CD14-positive monocyte (primary cell): ENCODE results near the gene CPEB2. TPM values are rescaled to one million over a fixed set of nuclear protein-coding genes. Genes with fewer than 3 reads are reported as not detected.

Experiments
- DNase-seq, 3 donors: peaks; one replicate each; pipeline ENCODE4 v3.0.0-alpha.2; 2011 to 2022
- H2AFZ ChIP-seq: 2 replicates; pipeline ENCODE4 v1.6.0; 2012; ENCODE audit warnings: mild to moderate bottlenecking, low read depth, low read length, inconsistent platforms; ENCODE audit not compliant: insufficient read depth, poor library complexity, severe bottlenecking
- H3K27ac ChIP-seq, 2 donors: 1 replicate in 1 of 2; 2 replicates in 1 of 2; pipeline ENCODE4 v1.5.1; 2012 to 2013; ENCODE audit warnings: low read length in 2 of 2, control low read depth in 1 of 2, inconsistent platforms in 1 of 2, low read depth in 1 of 2, mild to moderate bottlenecking in 1 of 2
- H3K27me3 ChIP-seq, 2 donors: one replicate each; pipeline versions ENCODE4 v1.6.0 to v1.6.1; 2011 to 2013; ENCODE audit warnings: low read length in 2 of 2; ENCODE audit not compliant: control insufficient read depth in 2 of 2, insufficient read depth in 2 of 2
- H3K36me3 ChIP-seq, 2 donors: replicated peaks in 1 of 2; 1 replicate in 1 of 2; 2 replicates in 1 of 2; pipeline versions ENCODE4 v1.5.1 to v1.6.1; 2012 to 2013; ENCODE audit warnings: low read length in 2 of 2, control low read depth in 1 of 2, inconsistent platforms in 1 of 2, mild to moderate bottlenecking in 1 of 2; ENCODE audit not compliant: insufficient read depth in 2 of 2, control insufficient read depth in 1 of 2
- H3K4me1 ChIP-seq, 2 donors: 1 replicate in 1 of 2; 2 replicates in 1 of 2; pipeline versions ENCODE4 v1.5.1 to v1.6.1; 2012 to 2013; ENCODE audit warnings: low read length in 2 of 2, control low read depth in 1 of 2, inconsistent platforms in 1 of 2, mild to moderate bottlenecking in 1 of 2, moderate library complexity in 1 of 2; ENCODE audit not compliant: insufficient read depth in 2 of 2, control insufficient read depth in 1 of 2
- H3K4me2 ChIP-seq: replicated peaks from 2 replicates; pipeline ENCODE3; 2012; ENCODE audit warnings: low read length, moderate library complexity, mild to moderate bottlenecking; ENCODE audit not compliant: poor library complexity, severe bottlenecking; ENCODE audit errors: extremely low read depth
- H3K4me3 ChIP-seq, 3 experiments: fragments of 200-600 bp in 1 of 3; sonication (generic) in 1 of 3; replicated peaks in 1 of 3; 1 replicate in 2 of 3; 2 replicates in 1 of 3; pipeline ENCODE4 v1.5.1; 2011 to 2013; ENCODE audit warnings: low read length in 3 of 3, mild to moderate bottlenecking in 3 of 3, control low read depth in 2 of 3, low read depth in 2 of 3, inconsistent platforms in 1 of 3, moderate library complexity in 1 of 3
- H3K79me2 ChIP-seq: 2 replicates; pipeline ENCODE4 v1.6.0; 2012; ENCODE audit warnings: mild to moderate bottlenecking, control low read depth, inconsistent platforms, low read length, moderate library complexity; ENCODE audit not compliant: insufficient read depth
- H3K9ac ChIP-seq: 2 replicates; pipeline ENCODE4 v1.6.0; 2017; ENCODE audit warnings: low read length, mild to moderate bottlenecking; ENCODE audit not compliant: insufficient read depth, poor library complexity, severe bottlenecking
- H3K9me3 ChIP-seq, 2 donors: replicated peaks in 1 of 2; 1 replicate in 1 of 2; 2 replicates in 1 of 2; pipeline versions ENCODE4 v1.5.1 to v1.6.1; 2012 to 2013; ENCODE audit warnings: low read length in 2 of 2, control low read depth in 1 of 2; ENCODE audit not compliant: control insufficient read depth in 1 of 2, insufficient read depth in 1 of 2
- H4K20me1 ChIP-seq: 2 replicates; pipeline ENCODE4 v1.6.0; 2012; ENCODE audit warnings: mild to moderate bottlenecking, low read length, control low read depth, moderate library complexity; ENCODE audit not compliant: insufficient read depth
- H3K27ac Mint-ChIP-seq, 7 donors: one replicate each; pipeline ENCODE4 v1.8.0; 2020; ENCODE audit warnings: mild to moderate bottlenecking in 7 of 7, mixed read lengths in 7 of 7, moderate library complexity in 6 of 7, inconsistent platforms in 2 of 7
- H3K27me3 Mint-ChIP-seq, 3 donors: one replicate each; pipeline ENCODE4 v1.8.0; 2021 to 2022; ENCODE audit warnings: low read depth in 3 of 3, mild to moderate bottlenecking in 3 of 3, mixed read lengths in 3 of 3, moderate library complexity in 3 of 3, inconsistent platforms in 1 of 3
- H3K36me3 Mint-ChIP-seq, 2 donors: one replicate each; pipeline ENCODE4 v1.8.0; 2020; ENCODE audit warnings: mixed read lengths in 2 of 2, inconsistent platforms in 1 of 2, mild to moderate bottlenecking in 1 of 2
- H3K4me1 Mint-ChIP-seq: one replicate; pipeline ENCODE4 v1.8.0; 2020; ENCODE audit warnings: mild to moderate bottlenecking, mixed read lengths
- H3K4me3 Mint-ChIP-seq, 2 donors: one replicate each; pipeline ENCODE4 v1.8.0; 2020; ENCODE audit warnings: mild to moderate bottlenecking in 2 of 2, mixed read lengths in 2 of 2, moderate library complexity in 1 of 2
- H3K9me3 Mint-ChIP-seq, 7 donors: one replicate each; pipeline ENCODE4 v1.8.0; 2020 to 2022; ENCODE audit warnings: mixed read lengths in 7 of 7, mild to moderate bottlenecking in 6 of 7, moderate library complexity in 6 of 7, inconsistent platforms in 2 of 7
- whole genome bisulfite sequencing: methylation state at CpG from one replicate; pipeline ENCODE4 v1.1.5; 2013; ENCODE audit warnings: missing lambda C conversion rate; ENCODE audit not compliant: insufficient coverage; 5-methylcytosine and 5-hydroxymethylcytosine counted together
- intact Hi-C, 2 donors: fragments of 100-400 bp; cut with micrococcal nuclease; formaldehyde crosslinking; loops; one replicate each; pipeline versions ENCODE4 v1.15.0 to v1.15.1; 2023
- polyA plus RNA-seq, 3 donors: library from polyadenylated mRNA; depleted of rRNA in 1 of 3; unstranded in 2 of 3; stranded (reverse) in 1 of 3; fragments of 300-500 nt in 2 of 3; fragments of >200 nt in 1 of 3; fragmentation: Illumina TruSeq in 2 of 3; gene quantifications; 1 replicate in 2 of 3; 2 replicates in 1 of 3; pipeline ENCODE4 v1.2.3, GENCODE V29; 2012 to 2021
- TF ChIP-seq, protein P1 (sequence below): fragments of 200-600 bp; IDR thresholded peaks from one replicate; pipeline ENCODE4 v1.8.0; 2022; ENCODE audit warnings: antibody characterized with exemption, mild to moderate bottlenecking

Gene CPEB2
- polyA plus RNA-seq, 3 donors, result 1.6 to 8.2 (median 1.7) TPM

DNA sequence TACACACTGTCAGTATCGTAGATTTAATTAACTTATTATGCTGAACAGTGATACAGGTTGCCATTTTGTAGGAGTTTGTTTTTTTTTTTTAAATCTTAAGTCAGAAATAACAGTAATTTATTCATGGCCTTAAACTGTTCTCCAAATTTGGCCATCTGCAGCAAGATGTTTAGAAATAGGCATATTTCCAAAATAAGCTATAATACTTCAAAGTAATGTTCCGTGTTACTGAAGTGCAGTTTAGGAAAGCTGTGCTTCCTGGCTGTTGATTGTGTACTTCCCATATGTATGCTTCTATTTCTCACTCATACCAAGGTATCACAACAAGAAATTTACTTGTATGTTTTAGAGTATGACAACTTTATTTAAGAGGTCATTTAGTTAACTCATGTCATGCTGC lies 28.9 kb downstream of the CPEB2 start:
- Histone ChIP-seq H3K9me3 (no peaks in the 10 kb centered on the region), H3K36me3 (peaks cover 31 to 56% of the 10 kb centered on the region in 2 donors), H3K4me1 (no peaks in the 10 kb centered on the region), H3K4me2 (no peak overlapping the region), H3K9ac (no peak overlapping the region), H3K4me3 (no peak overlapping the region), H2AFZ (no peak overlapping the region), H3K27ac (no peak overlapping the region), H4K20me1 (peaks cover 84% of the 10 kb centered on the region), H3K27me3 (no peaks in the 10 kb centered on the region), H3K79me2 (peaks cover 4% of the 10 kb centered on the region)
- peaks cover 35 to 42% of the 10 kb centered on the region in 2 donors for H3K36me3 Mint-ChIP-seq
- no peak for DNase-seq
- peaks cover 3% of the 10 kb centered on the region for H3K4me1 Mint-ChIP-seq
- TF ChIP-seq, protein P1, sequence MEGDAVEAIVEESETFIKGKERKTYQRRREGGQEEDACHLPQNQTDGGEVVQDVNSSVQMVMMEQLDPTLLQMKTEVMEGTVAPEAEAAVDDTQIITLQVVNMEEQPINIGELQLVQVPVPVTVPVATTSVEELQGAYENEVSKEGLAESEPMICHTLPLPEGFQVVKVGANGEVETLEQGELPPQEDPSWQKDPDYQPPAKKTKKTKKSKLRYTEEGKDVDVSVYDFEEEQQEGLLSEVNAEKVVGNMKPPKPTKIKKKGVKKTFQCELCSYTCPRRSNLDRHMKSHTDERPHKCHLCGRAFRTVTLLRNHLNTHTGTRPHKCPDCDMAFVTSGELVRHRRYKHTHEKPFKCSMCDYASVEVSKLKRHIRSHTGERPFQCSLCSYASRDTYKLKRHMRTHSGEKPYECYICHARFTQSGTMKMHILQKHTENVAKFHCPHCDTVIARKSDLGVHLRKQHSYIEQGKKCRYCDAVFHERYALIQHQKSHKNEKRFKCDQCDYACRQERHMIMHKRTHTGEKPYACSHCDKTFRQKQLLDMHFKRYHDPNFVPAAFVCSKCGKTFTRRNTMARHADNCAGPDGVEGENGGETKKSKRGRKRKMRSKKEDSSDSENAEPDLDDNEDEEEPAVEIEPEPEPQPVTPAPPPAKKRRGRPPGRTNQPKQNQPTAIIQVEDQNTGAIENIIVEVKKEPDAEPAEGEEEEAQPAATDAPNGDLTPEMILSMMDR, result no peak
- H3K27me3 Mint-ChIP-seq, result no peaks in the 10 kb centered on the region
- no CpG with 5 or more reads among the region's 2 CpGs for whole genome bisulfite sequencing
- no peak overlapping the region for H3K27ac Mint-ChIP-seq
- no peak overlapping the region for H3K4me3 Mint-ChIP-seq
- no peaks in the 10 kb centered on the region for H3K9me3 Mint-ChIP-seq
- intact Hi-C loops, result no loop called here

DNA sequence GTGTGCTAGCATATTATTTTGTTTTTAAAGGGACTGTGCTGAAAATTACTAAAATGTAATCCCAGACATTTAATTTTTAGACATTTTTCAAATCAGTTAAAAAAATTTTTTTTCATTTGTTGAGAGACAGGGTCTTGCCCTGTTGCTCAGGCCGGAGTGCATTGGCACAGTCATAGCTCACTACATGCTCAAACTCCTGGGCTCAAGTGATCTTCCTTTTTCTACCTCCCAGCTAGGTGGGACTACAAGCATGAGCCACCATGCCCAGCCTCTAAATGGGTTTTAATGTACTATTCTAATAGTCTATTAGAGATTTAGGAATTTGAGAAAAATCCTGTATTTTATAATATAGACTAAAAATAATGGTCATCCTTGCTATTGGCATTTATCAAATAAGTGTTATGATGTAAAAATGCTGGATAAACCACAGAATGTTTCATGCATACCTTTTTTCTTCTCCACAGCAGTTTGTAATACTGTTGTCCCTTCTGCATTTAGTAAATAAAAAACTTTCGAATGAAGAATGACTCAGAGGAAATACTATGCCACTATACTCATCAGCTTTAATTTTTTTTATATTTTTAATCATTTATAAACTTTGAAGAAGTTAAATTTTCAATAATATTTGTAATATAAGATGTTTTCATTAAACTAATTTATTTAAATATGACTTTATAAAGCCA lies 29.9 kb downstream of the CPEB2 start:
- Histone ChIP-seq H3K9ac (no peak overlapping the region), H3K4me3 (no peak overlapping the region), H3K27ac (no peak overlapping the region), H3K9me3 (no peaks in the 10 kb centered on the region), H3K4me2 (no peak overlapping the region), H3K27me3 (no peaks in the 10 kb centered on the region), H3K79me2 (peaks cover 3% of the 10 kb centered on the region), H4K20me1 (peaks cover 82% of the 10 kb centered on the region), H3K36me3 (peaks cover 31 to 55% of the 10 kb centered on the region in 2 donors), H3K4me1 (no peaks in the 10 kb centered on the region), H2AFZ (no peak overlapping the region)
- Mint-ChIP-seq H3K4me1 (peaks cover 3% of the 10 kb centered on the region), H3K36me3 (peaks cover 36 to 45% of the 10 kb centered on the region in 2 donors), H3K27me3 (no peaks in the 10 kb centered on the region), H3K4me3 (no peak overlapping the region), H3K9me3 (no peaks in the 10 kb centered on the region), H3K27ac (peak overlapping the region in 1 of 7 donors; percentile 42)
- TF ChIP-seq, protein P1, result no peak
- DNase-seq, result no peak
- intact Hi-C loops, result no loop called here
- no CpG with 5 or more reads among the region's 2 CpGs for WGBS
